GM18519 (cell line): ENCODE data around the gene C22orf42.
"Not testable (repeated sequence)": the region's sequence is repeated elsewhere in the genome, so short reads cannot be mapped to it uniquely, and the experiment has no call there.

Experiments used
- ATAC-seq: cut with Tn5 transposase; IDR thresholded peaks from one replicate; pipeline ENCODE4 v1.9.1; 2021; ENCODE audit warnings: mild to moderate bottlenecking, moderate library complexity; ENCODE audit not compliant: unreplicated experiment, low FRiP score

C22orf42 gene

GRCh38 chr22:32158712-32159533 is at the start of gene C22orf42:
TSS of gene C22orf42 (minus strand) at chr22:32159303. CDS start at chr22:32159215, 88 bp downstream.
- ATAC-seq: no peak

GRCh38 chr22:32208681-32209080 is 49.6 kb upstream of the C22orf42 start:
- no peak for ATAC-seq

GRCh38 chr22:32207971-32208480 is 48.9 kb upstream of the C22orf42 start:
- no peak for ATAC-seq

- no peak for ATAC-seq
Measured at GRCh38 chr22:32206774-32207758, 48.0 kb upstream of the C22orf42 start.

- no peak for ATAC-seq
Measured at GRCh38 chr22:32205974-32206773, 47.1 kb upstream of the C22orf42 start.

- ATAC-seq: no peak
Measured at GRCh38 chr22:32204856-32205722, 46.0 kb upstream of the C22orf42 start, which contains the start of gene RFPL2. TSS of gene RFPL2 (minus strand) at chr22:32205073. CDS start at chr22:32202451, 2,622 bp downstream.

GRCh38 chr22:32204040-32204855 is 45.1 kb upstream of the C22orf42 start:
- ATAC-seq: no peak

GRCh38 chr22:32203181-32204039 is 44.3 kb upstream of the C22orf42 start:
- ATAC-seq: no peak

GRCh38 chr22:32202539-32203180 is 43.6 kb upstream of the C22orf42 start:
- ATAC-seq: no peak

- no peak for ATAC-seq
Measured at GRCh38 chr22:32202161-32202538, 43.0 kb upstream of the C22orf42 start.

GRCh38 chr22:32200752-32201151 is 41.6 kb upstream of the C22orf42 start:
- no peak for ATAC-seq

GRCh38 chr22:32199961-32200360 is 40.9 kb upstream of the C22orf42 start:
- ATAC-seq: no peak

- no peak for ATAC-seq
Measured at GRCh38 chr22:32199341-32199740, 40.2 kb upstream of the C22orf42 start.

GRCh38 chr22:32197553-32198226 is 38.6 kb upstream of the C22orf42 start:
- ATAC-seq: not testable (repeated sequence)

GRCh38 chr22:32195900-32196299 is 36.8 kb upstream of the C22orf42 start:
- not testable (repeated sequence) for ATAC-seq

- not testable (repeated sequence) for ATAC-seq
Measured at GRCh38 chr22:32193346-32193745, 34.2 kb upstream of the C22orf42 start.
